ENCODE results near the gene CCDC54.
"Not testable (repeated sequence)": the region's sequence is repeated elsewhere in the genome, so short reads cannot be mapped to it uniquely, and the experiment has no call there.

CCDC54 gene

DNA sequence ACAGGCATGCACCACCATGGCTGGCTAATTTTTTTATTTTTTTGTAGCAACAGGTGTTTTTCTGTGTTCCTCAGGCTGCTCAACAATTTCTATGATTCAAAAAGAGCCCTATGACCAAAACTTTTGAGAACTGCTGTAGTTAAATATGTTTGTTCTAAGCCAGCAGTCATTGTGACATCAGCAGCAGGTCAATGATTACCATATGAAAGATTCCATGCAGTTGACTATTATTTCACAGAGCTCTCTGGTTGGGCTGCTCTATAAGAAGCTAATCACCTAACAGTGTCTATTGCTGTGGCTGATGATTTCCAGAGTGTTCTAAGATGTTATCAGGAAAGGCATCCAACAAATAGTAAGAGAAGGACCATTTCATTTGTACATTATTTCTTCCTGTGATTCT, at the start of gene CCDC54:
Gene CCDC54, plus strand, starts transcription at position 289 of the 400 bp plus-strand sequence. CDS start 149 bp downstream, outside the sequence.
- no peak for DNase-seq

GRCh38 chr3:107328069-107328468, 49.2 kb upstream of the CCDC54 start:
- DNase-seq, result no peak

- DNase-seq, result no peak
Measured at GRCh38 chr3:107329088-107329487, 48.2 kb upstream of the CCDC54 start.

GRCh38 chr3:107339690-107340089, 37.5 kb upstream of the CCDC54 start:
- DNase-seq, result not testable (repeated sequence)

- DNase-seq, result no peak
Measured at GRCh38 chr3:107344722-107345121, 32.5 kb upstream of the CCDC54 start.

GRCh38 chr3:107345822-107346405, 31.3 kb upstream of the CCDC54 start:
- no peak for DNase-seq

GRCh38 chr3:107346564-107346963, 30.7 kb upstream of the CCDC54 start:
- no peak for DNase-seq

GRCh38 chr3:107347751-107348150, 29.5 kb upstream of the CCDC54 start:
- no peak for DNase-seq

- DNase-seq, result no peak
Measured at GRCh38 chr3:107356706-107357105, 20.5 kb upstream of the CCDC54 start.

DNA sequence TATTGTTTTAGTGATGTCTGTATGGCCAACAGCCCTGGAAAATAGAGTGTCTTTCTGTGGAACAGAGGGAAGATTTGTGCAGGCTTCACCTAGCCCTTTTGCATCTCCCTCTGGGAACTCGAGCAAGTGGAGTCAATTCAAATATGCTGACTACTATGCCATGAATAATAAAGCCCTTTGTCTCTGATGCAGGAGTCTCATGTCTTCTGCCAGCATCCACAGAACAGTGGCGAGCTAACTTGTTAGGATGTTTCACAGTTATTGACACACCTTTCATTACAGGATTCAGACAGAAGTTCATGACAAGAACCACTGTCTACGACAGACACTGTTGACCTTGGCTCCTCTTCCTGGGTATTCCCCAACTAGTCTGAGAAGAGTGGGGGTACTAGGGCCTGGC, 15.6 kb upstream of the CCDC54 start:
- DNase-seq, result no peak

DNA sequence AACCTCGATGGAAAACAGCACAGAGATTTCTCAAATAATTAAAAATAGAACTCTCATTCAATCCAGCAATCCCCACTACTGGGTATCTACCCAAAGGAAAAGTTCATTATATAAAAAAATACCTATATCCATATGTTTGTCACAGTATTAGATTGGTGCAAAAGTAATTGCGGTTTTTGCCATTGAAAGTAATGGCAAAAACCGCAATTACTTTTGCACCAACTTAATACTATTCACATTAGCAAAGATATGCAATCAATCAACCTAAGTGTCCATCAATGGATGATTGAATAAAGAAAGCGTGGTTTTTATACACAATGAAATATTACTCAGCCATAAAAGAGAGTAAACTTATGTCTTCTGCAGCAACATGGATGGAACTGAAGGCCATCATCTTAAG, 12.2 kb upstream of the CCDC54 start:
- no peak for DNase-seq

- DNase-seq, result no peak
Measured at GRCh38 chr3:107366766-107367165, 10.5 kb upstream of the CCDC54 start.

DNA sequence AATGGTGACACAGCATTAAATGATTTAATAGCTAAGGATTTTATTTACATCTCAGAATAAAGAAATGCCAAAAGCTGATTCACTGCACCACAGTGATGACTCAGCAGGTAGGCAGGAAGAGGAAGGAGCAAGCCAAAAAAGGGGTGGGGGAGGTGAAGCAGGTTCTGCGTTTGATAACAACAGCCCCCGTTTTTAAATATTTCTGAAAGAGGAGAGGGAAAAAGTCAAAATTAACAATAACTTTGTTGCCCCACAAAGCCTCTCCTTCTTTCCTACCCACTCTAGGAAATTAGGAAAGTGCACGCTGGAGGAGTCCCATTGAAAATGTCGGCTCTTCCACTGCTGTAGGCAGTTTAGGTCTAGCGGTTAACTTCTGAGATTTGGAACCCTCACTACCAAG, 9.9 kb upstream of the CCDC54 start:
- DNase-seq, result no peak

GRCh38 chr3:107368654-107369398, 8.4 kb upstream of the CCDC54 start:
- DNase-seq, result no peak

DNA sequence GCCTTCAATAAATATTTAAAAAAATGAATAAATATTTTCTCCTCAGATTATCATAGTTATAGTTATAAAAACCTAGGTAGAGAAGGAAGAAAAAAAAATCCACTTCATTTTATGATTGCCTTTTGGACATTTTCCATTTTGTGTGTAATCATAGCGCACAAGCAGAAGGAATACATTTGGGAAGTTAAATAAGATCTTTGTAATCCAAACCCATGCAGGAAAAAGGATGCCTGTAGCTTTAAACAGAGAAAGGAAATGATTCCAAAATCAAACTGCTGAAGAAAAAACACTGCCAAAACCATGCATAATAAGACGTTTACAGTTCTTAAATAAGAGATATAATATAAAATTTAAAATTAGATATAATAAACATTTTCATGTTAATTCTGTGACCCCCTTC, 7.4 kb upstream of the CCDC54 start:
- DNase-seq, result no peak

- DNase-seq, result no peak
Measured at GRCh38 chr3:107370907-107371306, 6.3 kb upstream of the CCDC54 start.

GRCh38 chr3:107372506-107372905, 4.7 kb upstream of the CCDC54 start:
- DNase-seq, result no peak

GRCh38 chr3:107373896-107374295, 3.3 kb upstream of the CCDC54 start:
- DNase-seq, result no peak

GRCh38 chr3:107375682-107376081, 1.6 kb upstream of the CCDC54 start:
- DNase-seq, result no peak

- DNase-seq, result no peak
Measured at GRCh38 chr3:107382631-107383030, 5.4 kb downstream of the CCDC54 start.

DNA sequence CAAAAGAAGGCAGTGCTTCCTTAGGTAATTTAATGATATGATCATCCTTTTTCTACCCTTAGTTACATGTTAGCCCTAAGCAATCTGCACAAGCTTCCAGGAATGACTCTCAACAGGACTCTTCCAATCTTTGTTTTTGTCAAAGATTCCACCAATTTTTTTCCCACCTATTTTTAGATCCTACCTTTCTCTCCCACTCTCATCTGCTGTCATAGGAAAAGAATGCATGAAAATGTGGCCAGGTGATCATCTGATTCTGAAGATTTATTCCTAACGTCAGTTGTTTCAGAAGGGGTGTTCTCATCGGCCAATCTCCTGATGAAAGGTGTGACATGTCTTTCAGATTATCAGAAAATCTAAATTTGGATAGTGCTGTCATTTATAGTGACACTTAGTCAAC, 7.2 kb downstream of the CCDC54 start:
- no peak for DNase-seq

DNA sequence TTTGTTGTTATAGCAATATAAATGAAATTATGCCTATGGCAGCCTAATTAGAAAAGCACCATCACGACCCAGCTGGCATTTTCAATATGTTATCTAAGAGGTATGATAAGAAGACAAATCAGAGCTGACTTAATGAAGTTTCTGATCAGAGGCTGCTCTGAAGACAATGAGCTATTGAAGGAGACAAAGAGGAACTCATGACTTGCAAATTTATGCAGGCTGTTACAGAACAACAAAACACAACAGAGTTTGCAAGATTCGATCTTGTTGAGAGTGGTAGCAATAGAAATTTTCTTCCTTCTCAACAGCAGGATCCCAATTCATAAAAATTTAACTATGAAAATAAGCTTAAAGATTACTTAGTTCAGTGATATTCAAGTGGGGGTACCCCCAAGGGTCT, 7.7 kb downstream of the CCDC54 start:
- no peak for DNase-seq

- no peak for DNase-seq
Measured at GRCh38 chr3:107387555-107387954, 10.3 kb downstream of the CCDC54 start.

- no peak for DNase-seq
Measured at GRCh38 chr3:107392549-107393165, 15.4 kb downstream of the CCDC54 start.
